Stimulated activated CD8-positive, alpha-beta memory T cell treated with anti-CD3 and anti-CD28 coated beads, Interleukin-7, amount 100 ng/mL, for 24 hours (primary cell): ENCODE measurements around the gene MBD3L4.
"Not testable (repeated sequence)": the region's sequence is repeated elsewhere in the genome, so short reads cannot be mapped to it uniquely, and the experiment has no call there.

Experiments
- DNase-seq: peaks from one replicate; pipeline ENCODE4 v3.0.0-alpha.2; 2020; ENCODE audit warnings: low read depth

The MBD3L4 gene

DNA sequence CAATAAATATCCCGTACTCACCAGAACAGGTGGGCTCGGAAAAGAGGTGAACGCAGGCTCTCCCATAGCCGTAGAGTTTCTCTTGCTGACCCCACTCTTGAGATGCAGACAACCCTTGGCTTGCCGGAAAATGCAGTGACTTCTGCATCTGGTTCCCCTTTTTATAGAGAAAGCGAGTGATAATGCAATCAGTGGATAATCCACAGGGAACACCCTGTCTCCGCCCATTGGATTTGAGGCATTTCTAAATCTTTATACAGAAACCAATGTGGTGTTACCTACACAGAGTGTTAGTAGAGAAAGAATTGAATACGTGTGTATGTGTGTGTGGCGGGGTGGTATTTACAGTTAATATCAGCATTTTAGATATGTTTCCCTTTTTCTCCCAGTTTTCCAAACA, at the start of gene MBD3L4:
TSS of gene MBD3L4 (minus strand) at position 101 of the 400 bp plus-strand sequence. CDS start at position 66, 35 bp downstream.
- DNase-seq: not testable (repeated sequence)

DNA sequence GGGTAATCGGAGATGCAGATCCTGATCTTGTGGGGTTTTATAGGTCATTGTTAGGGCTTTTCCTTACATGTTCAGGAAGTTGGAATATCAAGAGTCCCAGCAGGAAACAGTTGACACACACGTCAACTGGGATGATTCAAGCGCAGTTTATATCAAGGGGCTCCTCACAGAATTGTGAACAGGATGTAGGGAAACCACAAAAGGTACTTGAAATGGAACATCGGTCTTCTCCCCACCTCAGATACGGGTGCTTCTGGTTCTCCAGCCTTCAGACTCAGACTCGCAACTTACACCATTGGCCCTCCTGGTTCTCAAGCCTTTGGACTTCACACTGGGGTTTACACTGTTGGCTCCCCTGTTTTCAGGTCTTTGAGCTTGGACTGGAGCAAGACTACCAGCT, 49.0 kb upstream of the MBD3L4 start:
- no peak for DNase-seq

DNA sequence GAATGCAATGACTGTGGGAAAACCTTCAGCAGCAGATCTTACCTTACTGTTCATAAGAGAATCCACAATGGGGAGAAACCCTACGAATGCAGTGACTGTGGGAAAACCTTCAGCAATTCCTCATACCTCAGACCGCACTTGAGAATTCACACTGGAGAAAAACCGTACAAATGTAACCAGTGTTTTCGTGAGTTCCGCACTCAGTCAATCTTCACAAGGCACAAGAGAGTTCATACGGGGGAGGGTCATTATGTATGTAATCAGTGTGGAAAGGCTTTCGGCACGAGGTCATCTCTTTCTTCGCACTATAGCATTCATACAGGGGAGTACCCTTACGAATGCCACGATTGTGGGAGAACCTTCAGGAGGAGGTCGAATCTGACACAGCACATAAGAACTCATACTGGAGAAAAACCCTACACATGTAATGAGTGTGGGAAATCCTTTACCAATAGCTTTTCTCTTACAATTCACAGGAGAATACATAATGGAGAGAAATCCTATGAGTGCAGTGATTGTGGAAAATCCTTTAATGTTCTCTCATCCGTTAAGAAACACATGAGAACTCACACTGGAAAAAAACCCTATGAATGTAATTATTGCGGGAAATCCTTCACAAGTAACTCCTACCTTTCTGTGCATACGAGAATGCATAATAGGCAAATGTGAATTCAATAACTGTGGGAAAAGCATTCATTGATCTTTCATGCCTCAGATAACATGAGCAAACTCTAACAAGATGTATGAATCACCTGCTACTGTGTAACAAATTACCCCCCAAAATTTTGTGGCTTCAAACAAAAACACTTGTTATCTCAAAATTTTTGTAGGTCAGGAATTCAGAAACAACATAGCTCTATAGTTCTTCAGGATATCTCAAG, 43.3 kb upstream of the MBD3L4 start:
- no peak for DNase-seq

DNA sequence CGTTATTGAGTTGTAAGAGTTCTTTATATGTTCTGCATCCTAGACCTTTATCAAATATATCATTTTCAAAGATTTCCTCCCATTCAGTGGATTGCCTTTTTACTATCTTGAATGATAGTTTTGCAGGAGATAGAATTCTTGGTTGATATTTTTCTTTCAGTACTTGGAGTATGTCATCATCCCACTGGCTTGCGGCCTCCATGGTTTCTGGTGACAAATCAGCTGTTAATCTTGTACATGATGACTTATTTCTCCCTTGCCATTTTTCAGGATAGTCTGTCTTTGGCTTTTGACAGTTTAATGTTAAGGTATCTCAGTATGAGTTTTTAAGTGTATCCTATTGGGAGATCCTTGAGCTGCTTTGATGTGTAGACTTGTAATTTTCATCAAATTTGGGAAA, 38.0 kb upstream of the MBD3L4 start:
- DNase-seq: no peak

DNA sequence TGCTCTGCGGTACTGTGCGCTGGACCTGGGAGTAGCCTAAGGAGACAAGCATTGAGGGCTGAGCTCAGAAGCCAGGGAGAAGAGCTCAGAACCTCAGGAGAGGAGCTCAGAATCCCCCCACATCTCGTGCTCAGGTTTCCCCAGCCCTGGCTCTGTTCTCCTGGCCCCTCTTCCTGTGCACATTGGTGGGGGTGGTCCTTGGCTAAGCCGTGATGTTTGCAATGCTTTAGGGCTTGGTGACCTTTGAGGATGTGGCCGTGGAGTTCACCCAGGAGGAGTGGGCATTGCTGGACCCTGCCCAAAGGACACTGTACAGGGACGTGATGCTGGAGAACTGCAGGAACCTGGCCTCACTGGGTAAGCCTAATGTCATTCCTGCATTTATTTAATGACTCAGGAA, 36.2 kb upstream of the MBD3L4 start:
- no peak for DNase-seq

GRCh38 chr19:7074705-7075282, 34.8 kb upstream of the MBD3L4 start:
- no peak for DNase-seq

DNA sequence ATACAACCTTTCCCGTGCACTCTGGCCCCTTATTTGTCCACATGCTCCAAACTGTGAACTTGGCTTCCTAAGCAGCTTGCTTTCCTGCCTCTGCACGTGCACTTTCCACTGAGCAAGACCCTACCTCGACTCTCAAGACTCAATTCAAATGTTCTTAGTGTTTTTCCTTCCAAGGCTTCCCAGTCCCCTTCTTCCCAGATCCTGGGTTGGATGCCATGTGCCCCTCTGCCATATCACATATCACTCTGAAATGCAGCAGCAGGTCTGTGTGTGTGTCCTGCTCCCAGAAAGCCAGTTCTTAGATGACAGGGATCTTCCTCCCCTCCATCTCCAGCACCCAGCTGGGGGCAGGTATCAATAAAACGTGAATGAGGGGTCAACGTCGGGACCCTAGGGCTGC, 32.6 kb upstream of the MBD3L4 start:
- no peak for DNase-seq

GRCh38 chr19:7069904-7070226, 29.9 kb upstream of the MBD3L4 start:
- no peak for DNase-seq

DNA sequence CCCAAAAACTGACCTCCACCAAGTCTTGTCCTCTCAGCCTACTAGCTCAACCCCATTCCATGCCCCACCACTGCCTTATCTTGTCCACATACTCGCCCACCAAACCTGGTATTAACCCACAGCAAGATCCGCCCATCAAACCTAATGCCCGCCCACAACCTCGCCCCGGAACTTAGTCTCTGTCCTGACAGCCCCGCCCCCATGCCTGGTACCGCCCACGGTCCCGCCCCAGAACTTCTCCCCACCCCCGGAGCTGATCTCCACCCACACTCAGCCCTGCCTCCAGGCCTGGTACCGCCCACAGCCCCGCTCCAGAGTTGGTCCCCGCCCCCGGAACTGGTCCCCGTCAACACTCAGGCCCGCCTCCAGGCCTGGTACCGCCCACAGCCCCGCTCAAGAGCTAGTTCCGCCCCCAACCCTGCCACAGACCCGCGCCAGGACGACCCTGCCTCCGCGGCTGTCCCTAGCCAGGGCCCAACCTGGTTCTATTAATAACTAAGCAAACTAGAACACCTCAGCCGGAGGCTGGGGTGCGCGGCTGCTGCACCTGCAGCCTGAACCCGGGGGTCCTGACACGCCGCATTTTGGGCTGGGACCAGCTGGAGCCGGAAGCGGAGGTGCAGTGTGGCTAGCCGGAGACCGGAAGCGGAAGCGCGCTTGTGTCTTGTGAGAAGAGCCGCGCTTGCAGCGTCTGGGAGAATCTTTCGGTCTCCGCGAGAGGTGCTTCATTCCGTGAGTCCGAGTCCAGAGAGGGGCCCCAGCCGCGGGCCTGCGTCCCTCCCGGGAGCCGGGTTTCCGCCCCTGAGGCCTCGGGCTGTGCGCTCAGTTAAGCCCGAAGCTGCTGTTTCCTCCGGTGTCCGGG, 29.3 kb upstream of the MBD3L4 start, which contains the start of gene ZNF557:
TSS of gene ZNF557 (plus strand) at position 662 of the 862 bp plus-strand sequence. CDS start 5,372 bp downstream, outside the sequence.
- peak; percentile 98 for DNase-seq

DNA sequence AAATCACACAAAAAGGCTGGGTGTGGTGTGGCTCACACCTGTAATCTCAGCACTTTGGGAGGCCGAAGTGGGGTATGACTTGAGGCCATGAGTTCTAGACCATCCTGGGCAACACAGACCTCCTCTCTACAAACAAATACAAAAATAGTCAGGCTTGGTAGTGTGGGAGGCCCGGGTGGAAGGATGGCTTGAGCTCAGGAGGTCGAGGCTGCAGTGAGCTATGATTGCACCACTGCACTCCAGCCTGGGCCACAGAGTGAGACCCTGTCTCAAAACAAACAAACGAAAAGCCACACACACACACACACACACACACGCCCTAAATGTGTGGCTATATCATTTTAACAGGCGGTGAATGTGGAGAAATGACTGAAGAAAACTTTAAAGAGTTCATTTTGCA, 28.6 kb upstream of the MBD3L4 start:
- DNase-seq: no peak

DNA sequence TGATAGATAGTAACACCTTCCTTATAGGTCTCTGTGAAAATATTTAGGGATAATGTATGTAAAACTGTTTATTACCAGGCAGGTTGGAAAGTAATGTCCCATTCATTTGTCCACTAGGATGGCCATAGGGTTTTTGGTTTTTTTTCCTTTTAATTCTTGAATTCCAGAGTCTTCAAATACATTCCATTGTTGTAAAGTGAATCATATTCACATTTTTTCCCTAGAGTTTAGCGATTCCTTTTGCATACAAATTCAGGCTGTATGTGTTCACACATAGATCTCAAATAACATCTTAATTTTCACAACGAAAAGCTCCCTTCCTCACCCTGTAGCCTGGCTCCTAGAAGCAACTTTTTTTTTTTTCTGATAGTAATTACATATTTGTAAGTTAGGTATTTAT, 27.7 kb upstream of the MBD3L4 start:
- no peak for DNase-seq

DNA sequence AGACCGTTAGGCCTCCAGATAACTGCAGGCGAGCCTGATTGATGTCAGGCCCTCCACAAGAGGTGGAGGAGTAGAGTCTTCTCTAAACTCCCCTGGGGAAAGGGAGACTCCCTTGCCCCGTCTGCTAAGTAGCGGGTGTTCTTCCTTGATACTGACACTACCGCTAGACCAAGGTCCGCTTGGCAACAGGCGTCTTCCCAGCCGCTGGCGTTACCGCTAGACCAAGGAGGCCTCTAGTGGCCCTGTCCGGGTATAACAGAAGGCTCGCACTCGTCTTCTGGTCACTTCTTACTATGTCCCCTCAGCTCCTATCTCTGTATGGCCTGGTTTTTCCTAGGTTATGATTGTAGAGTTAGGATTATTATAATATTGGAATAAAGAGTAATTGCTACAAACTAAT, 27.1 kb upstream of the MBD3L4 start:
- DNase-seq: not testable (repeated sequence)

DNA sequence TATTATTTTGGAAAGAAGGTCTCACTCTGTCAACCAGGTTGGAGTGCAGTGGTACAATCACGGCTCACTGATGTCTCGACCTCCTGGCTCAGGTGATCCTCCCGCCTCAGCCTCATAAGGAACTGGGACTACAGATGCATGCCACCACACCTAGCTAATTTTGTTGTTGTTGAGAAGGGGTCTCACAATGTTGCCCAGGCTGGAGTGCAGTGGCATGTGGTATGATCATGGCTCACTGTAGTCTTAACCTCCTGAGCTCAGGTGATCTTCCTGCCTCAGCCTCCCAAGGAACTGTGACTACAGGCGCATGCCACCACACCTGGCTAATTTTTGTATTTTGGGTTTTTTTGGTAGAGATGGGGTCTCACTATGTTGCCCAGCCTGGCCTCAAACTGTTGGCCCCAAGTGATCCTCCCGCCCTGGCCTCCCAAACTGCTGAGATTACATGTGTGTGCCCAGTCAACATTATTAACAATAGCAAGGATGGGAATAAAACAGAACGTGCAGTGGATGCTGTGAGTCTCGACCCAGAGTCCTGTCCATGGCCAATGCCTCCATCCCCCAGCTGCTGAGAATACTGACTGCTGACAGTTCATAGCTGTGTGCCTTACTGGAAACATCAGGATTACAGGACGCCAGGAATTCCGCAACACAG, 23.9 kb upstream of the MBD3L4 start:
- DNase-seq: no peak

- no peak for DNase-seq
Observed at GRCh38 chr19:7063339-7063738, 23.4 kb upstream of the MBD3L4 start.

DNA sequence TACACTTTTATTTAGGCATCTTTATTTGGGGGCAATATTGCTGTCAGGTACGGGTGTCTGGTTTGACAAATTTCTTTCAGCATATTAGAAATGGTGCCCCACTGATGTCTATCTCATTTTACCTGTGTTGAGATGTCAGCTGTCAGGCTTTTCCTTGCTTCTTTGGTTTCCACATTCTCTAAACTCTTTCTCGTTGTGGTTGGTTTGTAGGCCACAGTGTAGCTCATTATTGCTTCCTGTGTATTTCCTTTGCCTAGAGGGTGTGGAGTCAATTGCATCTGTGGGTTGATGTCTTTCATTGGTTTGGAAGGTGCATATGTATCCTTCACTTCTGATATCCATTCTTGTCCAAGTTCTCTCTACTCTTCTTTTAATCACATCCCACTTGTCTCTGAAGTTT, 20.0 kb upstream of the MBD3L4 start:
- not testable (repeated sequence) for DNase-seq

DNA sequence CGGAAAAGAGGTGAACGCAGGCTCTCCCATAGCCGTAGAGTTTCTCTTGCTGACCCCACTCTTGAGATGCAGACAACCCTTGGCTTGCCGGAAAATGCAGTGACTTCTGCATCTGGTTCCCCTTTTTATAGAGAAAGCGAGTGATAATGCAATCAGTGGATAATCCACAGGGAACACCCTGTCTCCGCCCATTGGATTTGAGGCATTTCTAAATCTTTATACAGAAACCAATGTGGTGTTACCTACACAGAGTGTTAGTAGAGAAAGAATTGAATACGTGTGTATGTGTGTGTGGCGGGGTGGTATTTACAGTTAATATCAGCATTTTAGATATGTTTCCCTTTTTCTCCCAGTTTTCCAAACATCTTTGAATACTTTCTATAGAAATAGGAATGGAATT, 18.6 kb upstream of the MBD3L4 start, which contains the start of gene MBD3L3:
TSS of gene MBD3L3 (minus strand) at position 101 of the 400 bp plus-strand sequence. CDS start at position 30, 71 bp downstream.
- DNase-seq: not testable (repeated sequence)

GRCh38 chr19:7056371-7056770, 16.4 kb upstream of the MBD3L4 start:
- DNase-seq: not testable (repeated sequence)

GRCh38 chr19:7055679-7056078, 15.7 kb upstream of the MBD3L4 start:
- DNase-seq: not testable (repeated sequence)

DNA sequence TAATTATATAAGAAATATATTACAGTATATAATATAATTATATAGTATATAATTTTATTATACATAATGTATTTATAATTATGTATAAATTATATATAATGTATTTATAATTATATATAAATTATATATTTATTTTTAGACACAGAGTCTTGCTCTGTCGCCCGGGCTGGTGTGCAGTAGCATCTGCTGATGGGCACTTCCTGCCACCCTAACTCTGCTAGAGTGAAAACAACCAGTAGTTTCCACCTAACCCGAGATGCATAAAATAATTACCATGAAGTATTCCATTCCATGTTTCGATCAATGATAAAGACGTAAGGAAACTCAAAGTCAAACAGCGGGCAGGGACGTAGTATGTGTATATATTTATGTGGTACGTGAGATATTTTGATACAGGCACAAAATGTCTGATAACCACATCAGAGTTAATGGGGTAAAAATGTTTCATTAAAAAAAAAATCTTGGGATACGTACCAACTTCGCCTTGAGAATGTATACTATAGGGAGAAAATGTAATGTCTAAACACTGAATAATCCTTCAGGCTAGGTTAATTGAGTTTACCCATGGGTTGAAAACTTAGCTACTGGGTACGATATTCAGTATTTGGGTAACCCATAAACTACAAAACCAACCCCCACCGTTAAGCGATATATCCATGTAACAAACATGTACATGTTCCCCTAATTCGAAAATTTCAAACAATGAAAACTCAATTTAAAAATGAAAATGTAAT, 14.8 kb upstream of the MBD3L4 start:
- DNase-seq: not testable (repeated sequence)

GRCh38 chr19:7052896-7053295, 12.9 kb upstream of the MBD3L4 start:
- DNase-seq: not testable (repeated sequence)

DNA sequence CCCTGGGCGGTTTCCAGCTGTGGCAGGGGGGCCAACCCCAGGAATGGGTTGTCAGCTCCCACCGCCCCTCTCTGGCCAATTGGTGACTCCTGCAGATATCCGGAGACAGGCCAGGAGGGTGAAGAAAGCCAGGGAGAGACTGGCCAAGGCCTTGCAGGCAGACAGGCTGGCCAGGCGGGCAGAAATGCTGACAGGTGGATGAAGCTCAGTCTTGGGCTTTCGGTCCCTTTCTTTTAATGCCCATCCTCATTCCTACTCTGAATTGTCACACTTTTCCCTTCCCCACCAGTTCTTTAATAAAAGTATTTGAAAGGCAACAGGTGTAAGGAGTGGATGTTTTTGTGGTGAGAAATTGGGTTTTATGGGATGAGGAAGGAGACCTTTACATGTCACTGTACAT, 11.4 kb upstream of the MBD3L4 start:
- not testable (repeated sequence) for DNase-seq
